A549 (cell line): Measurements from ENCODE around the gene NDRG4. TPM values are rescaled to one million over a fixed set of nuclear protein-coding genes. Genes with fewer than 3 reads are reported as not detected.

Source experiments
- ATAC-seq, 2 experiments: fragments of 200-7000 bp in 1 of 2; fragments of >200 bp in 1 of 2; cut with Nextera tagmentation in 1 of 2; cut with Tn5 transposase in 1 of 2; 3 replicates each; pipeline versions ENCODE4 v1.8.0 to v1.9.1; 2018 to 2020; ENCODE audit warnings: mild to moderate bottlenecking in 1 of 2, moderate library complexity in 1 of 2
- CTCF ChIA-PET: fragments of 300-600 bp; sonication (Branson Sonifier 250); formaldehyde crosslinking; extraction: SDS; loops from one replicate; lab custom pipeline; 2021; ENCODE audit warnings: antibody characterized with exemption, inconsistent platforms; lab: Yijun Ruan, JAX
- POLR2A ChIA-PET: fragments of 350-600 bp; formaldehyde crosslinking; extraction: SDS; loops from one replicate; lab custom pipeline; 2021; ENCODE audit warnings: antibody characterized with exemption, inconsistent platforms; lab: Yijun Ruan, JAX
- DNase-seq, 2 experiments: peaks; one replicate each; pipeline versions ENCODE4 v3.0.0 to v3.0.0-alpha.2; 2011 to 2016; ENCODE audit warnings: low read depth in 1 of 2, low spot score in 1 of 2
- FAIRE-seq: peaks from 2 replicates; lab custom pipeline; 2011; peaks lifted over from hg19 to GRCh38; lab: Jason Lieb, UNC
- H3K27ac ChIP-seq, 2 experiments: fragments of >200 bp; sonication (Bioruptor Twin); formaldehyde crosslinking; 3 replicates each; pipeline ENCODE4 v1.5.1; 2016 to 2017
- H3K4me1 ChIP-seq: fragments of >200 bp; sonication (Bioruptor Twin); formaldehyde crosslinking; 3 replicates; pipeline ENCODE4 v1.6.1; 2016
- H3K4me2 ChIP-seq: fragments of >200 bp; sonication (Bioruptor Twin); formaldehyde crosslinking; 3 replicates; pipeline ENCODE4 v1.6.1; 2016
- H3K4me3 ChIP-seq: fragments of >200 bp; sonication (Bioruptor Twin); formaldehyde crosslinking; 3 replicates; pipeline ENCODE4 v1.5.1; 2016
- H3K9me3 ChIP-seq: fragments of >200 bp; sonication (Bioruptor Twin); formaldehyde crosslinking; 3 replicates; pipeline ENCODE4 v1.6.1; 2016
- BHLHE40 ChIP-seq: IDR thresholded peaks from 2 replicates; pipeline ENCODE4 v1.6.1; 2012; ENCODE audit warnings: low read depth, low read length, inconsistent platforms
- EHMT2 ChIP-seq: fragments of 200-600 bp; sonication (generic); IDR thresholded peaks from 2 replicates; pipeline ENCODE4 v1.6.1; 2016; ENCODE audit warnings: antibody characterized with exemption, low read depth, mild to moderate bottlenecking, moderate library complexity
- EP300 ChIP-seq, 2 experiments: fragments of >200 bp; sonication (Bioruptor Twin); formaldehyde crosslinking; IDR thresholded peaks; 2 replicates in 1 of 2; 3 replicates in 1 of 2; pipeline ENCODE4 v1.6.1; 2016 to 2017
- GATA3 ChIP-seq: IDR thresholded peaks from 2 replicates; pipeline ENCODE4 v1.6.1; 2012; ENCODE audit warnings: borderline replicate concordance
- HOXB5 ChIP-seq: fragments of 250-450 bp; sonication (Bioruptor Pico); IDR thresholded peaks from 2 replicates; pipeline ENCODE4 v1.5.0; 2020; ENCODE audit warnings: mild to moderate bottlenecking, moderate library complexity
- JUN ChIP-seq, 2 experiments: fragments of >200 bp; sonication (Bioruptor Twin); formaldehyde crosslinking; IDR thresholded peaks; 2 replicates in 1 of 2; 3 replicates in 1 of 2; pipeline ENCODE4 v1.6.1; 2016 to 2017
- MAFK ChIP-seq: fragments of 450-650 bp; IDR thresholded peaks from 2 replicates; pipeline ENCODE4 v1.6.1; 2014; ENCODE audit not compliant: partially characterized antibody
- NPAS2 ChIP-seq: fragments of 250-450 bp; sonication (Bioruptor Pico); IDR thresholded peaks from 2 replicates; pipeline ENCODE4 v1.8.0; 2022; ENCODE audit warnings: mild to moderate bottlenecking, moderate library complexity, borderline replicate concordance
- NR3C1 ChIP-seq: fragments of >200 bp; sonication (Bioruptor Twin); formaldehyde crosslinking; IDR thresholded peaks from 3 replicates; pipeline ENCODE4 v1.6.1; 2017
- PBX3 ChIP-seq: IDR thresholded peaks from 2 replicates; pipeline ENCODE4 v1.6.1; 2012
- POLR2A ChIP-seq: IDR thresholded peaks from 2 replicates; pipeline ENCODE4 v1.6.1; 2012; ENCODE audit warnings: mild to moderate bottlenecking, low read length
- RAD21 ChIP-seq, 2 experiments: fragments of >200 bp in 1 of 2; sonication (Bioruptor Twin) in 1 of 2; formaldehyde crosslinking in 1 of 2; IDR thresholded peaks in 1 of 2; conservative IDR thresholded peaks in 1 of 2; 2 replicates in 1 of 2; 3 replicates in 1 of 2; pipeline ENCODE4 v1.6.1; 2012 to 2018; ENCODE audit warnings: inconsistent platforms in 1 of 2
- SREBF2 ChIP-seq: fragments of 450-650 bp; IDR thresholded peaks from 2 replicates; pipeline ENCODE4 v1.6.1; 2014; ENCODE audit warnings: mild to moderate bottlenecking, moderate library complexity
- TP53 ChIP-seq: fragments of 250-450 bp; sonication (Bioruptor Pico); IDR thresholded peaks from 2 replicates; pipeline ENCODE4 v1.5.0; 2021; ENCODE audit warnings: mild to moderate bottlenecking, moderate library complexity
- ZNF302 ChIP-seq: fragments of 250-450 bp; sonication (Bioruptor Pico); IDR thresholded peaks from 2 replicates; pipeline ENCODE4 v1.9.0; 2021; ENCODE audit warnings: inconsistent platforms, mild to moderate bottlenecking, moderate library complexity
- WGBS: methylation state at CpG from one replicate; pipeline ENCODE4 v1.1.6; 2017; ENCODE audit errors: missing lambda C conversion rate; 5-methylcytosine and 5-hydroxymethylcytosine counted together
- polyA plus RNA-seq, 4 experiments: library from polyadenylated mRNA; depleted of rRNA in 3 of 4; stranded (reverse); fragments of >200 nt; fragmentation: RNase III in 1 of 4; extraction: RNeasy Plus Mini Kit Qiagen cat#74134 plus additional on column Dnase treatment in 1 of 4; gene quantifications; 2 replicates in 3 of 4; 3 replicates in 1 of 4; pipeline ENCODE4 v1.2.3, GENCODE V29; 2011 to 2017
- small RNA-seq, 6 experiments: library from RNA; depleted of rRNA; stranded (forward); fragments of <200 nt; gene quantifications; one replicate each; pipeline ENCODE3, GENCODE V24; 2012
- TF ChIP-seq, protein P1 (sequence below): fragments of 250-450 bp; sonication (Bioruptor Pico); IDR thresholded peaks from 2 replicates; pipeline ENCODE4 v1.5.0; 2021; ENCODE audit warnings: mild to moderate bottlenecking, moderate library complexity, borderline replicate concordance

NDRG4 gene
- polyA plus RNA-seq, 2 of the 4 experiments (the other 2 are of a cell fraction), result 8.1 to 21.3 TPM

DNA sequence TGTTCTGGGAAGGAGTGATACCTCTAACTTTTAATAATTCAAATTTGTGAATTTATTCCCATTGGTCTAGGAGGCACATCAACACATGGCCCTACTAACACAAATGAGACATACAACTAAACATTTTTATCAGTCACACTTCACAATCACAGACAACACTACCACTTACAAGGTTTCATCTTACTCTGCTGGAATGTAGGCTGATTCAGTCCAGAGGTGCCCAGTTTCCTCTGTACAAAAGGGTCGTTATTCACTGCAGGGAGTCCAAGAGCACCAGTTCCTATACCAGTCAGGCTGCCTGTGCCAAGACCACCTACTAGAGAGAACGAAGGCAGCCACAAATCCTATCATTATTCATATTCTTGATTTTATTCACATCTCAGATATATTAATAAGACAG is 56.7 kb downstream of the NDRG4 start:
- FAIRE-seq, result no peak

More for the DNA sequence above, 56.7 kb downstream of the NDRG4 start:
- no peak for DNase-seq
- no peak overlapping the region for H3K4me3 ChIP-seq
- no peaks in the 10 kb centered on the region for H3K9me3 ChIP-seq
- 89% methylated on average over 2 of the region's 2 CpGs for WGBS
- TF ChIP-seq GATA3 (no peak), NR3C1 (no peak), SREBF2 (no peak), HOXB5 (CRISPR knock-in tag) (no peak), POLR2A (no peak), ZNF302 (no peak), MAFK (no peak), BHLHE40 (no peak), PBX3 (no peak), TP53 (no peak), EP300 (IDR thresholded peaks at IDR 0.05) (no peak), JUN (IDR thresholded peaks at IDR 0.05) (no peak), EHMT2 (no peak), NPAS2 (no peak), RAD21 (conservative IDR thresholded peaks at IDR 0.05 in 1 of 2, IDR thresholded peaks at IDR 0.05 in 1 of 2) (no peak)
- TF ChIP-seq, protein P1, sequence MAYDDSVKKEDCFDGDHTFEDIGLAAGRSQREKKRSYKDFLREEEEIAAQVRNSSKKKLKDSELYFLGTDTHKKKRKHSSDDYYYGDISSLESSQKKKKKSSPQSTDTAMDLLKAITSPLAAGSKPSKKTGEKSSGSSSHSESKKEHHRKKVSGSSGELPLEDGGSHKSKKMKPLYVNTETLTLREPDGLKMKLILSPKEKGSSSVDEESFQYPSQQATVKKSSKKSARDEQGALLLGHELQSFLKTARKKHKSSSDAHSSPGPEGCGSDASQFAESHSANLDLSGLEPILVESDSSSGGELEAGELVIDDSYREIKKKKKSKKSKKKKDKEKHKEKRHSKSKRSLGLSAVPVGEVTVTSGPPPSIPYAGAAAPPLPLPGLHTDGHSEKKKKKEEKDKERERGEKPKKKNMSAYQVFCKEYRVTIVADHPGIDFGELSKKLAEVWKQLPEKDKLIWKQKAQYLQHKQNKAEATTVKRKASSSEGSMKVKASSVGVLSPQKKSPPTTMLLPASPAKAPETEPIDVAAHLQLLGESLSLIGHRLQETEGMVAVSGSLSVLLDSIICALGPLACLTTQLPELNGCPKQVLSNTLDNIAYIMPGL, result no peak
- TF ChIP-seq, all 56 proteins: peak for 0
- Histone ChIP-seq H3K4me2 (no peak overlapping the region), H3K27ac (no peak overlapping the region), H3K4me1 (no peaks in the 10 kb centered on the region)
- POLR2A ChIA-PET, result no interaction called here
- no peak for ATAC-seq
- CTCF ChIA-PET, result interaction anchor here (1.3 kb wide), 1 partner anchor 37 kb away, joined by 5 read pairs; no protein-coding TSS in a partner anchor

Small RNA genes lying within 50 kb of the gene (small RNA-seq; reads per million reads assigned to genes)
- gene RNU6-103P (0 reads per million in 6 experiments), gene SNORA46 (40.6 to 1,444 (median 149) reads per million in 6 experiments), gene SNORA50A (0 reads per million in 6 experiments)

Other genes starting within 250 kb of the NDRG4 start
- gene PRSS54, start 205.1 kb upstream of the NDRG4 start, polyA plus RNA-seq (2011; rRNA removed), result not detected in 2 replicates
- not detected in 3 replicates for gene PRSS54, start 205.1 kb upstream of the NDRG4 start, polyA plus RNA-seq (2017; fragmentation: RNase III; extraction: RNeasy Plus Mini Kit Qiagen cat#74134 plus additional on column Dnase treatment)
- gene GINS3, start 107.7 kb upstream of the NDRG4 start, polyA plus RNA-seq (2011; rRNA removed), result 21.0 and 22.3 TPM in 2 replicates
- gene GINS3, start 107.7 kb upstream of the NDRG4 start, polyA plus RNA-seq (2017; fragmentation: RNase III; extraction: RNeasy Plus Mini Kit Qiagen cat#74134 plus additional on column Dnase treatment), result 17.6 to 21.3 TPM (median 19.7 TPM) in 3 replicates
- 16.5 and 19.2 TPM in 2 replicates for gene SETD6, start 15.4 kb downstream of the NDRG4 start, polyA plus RNA-seq (2011; rRNA removed)
- gene SETD6, start 15.4 kb downstream of the NDRG4 start, polyA plus RNA-seq (2017; fragmentation: RNase III; extraction: RNeasy Plus Mini Kit Qiagen cat#74134 plus additional on column Dnase treatment), result 24.9 to 30.4 TPM (median 27.5 TPM) in 3 replicates
- 226 and 324 TPM in 2 replicates for gene CNOT1, start 129.7 kb downstream of the NDRG4 start, polyA plus RNA-seq (2011; rRNA removed)
- gene CNOT1, start 129.7 kb downstream of the NDRG4 start, polyA plus RNA-seq (2017; fragmentation: RNase III; extraction: RNeasy Plus Mini Kit Qiagen cat#74134 plus additional on column Dnase treatment), result 116 to 128 TPM (median 119 TPM) in 3 replicates
- gene SLC38A7, start 184.6 kb downstream of the NDRG4 start, polyA plus RNA-seq (2011; rRNA removed), result 8.4 and 9.9 TPM in 2 replicates
- 16.0 to 19.9 TPM (median 18.2 TPM) in 3 replicates for gene SLC38A7, start 184.6 kb downstream of the NDRG4 start, polyA plus RNA-seq (2017; fragmentation: RNase III; extraction: RNeasy Plus Mini Kit Qiagen cat#74134 plus additional on column Dnase treatment)
- gene GOT2, start 234.2 kb downstream of the NDRG4 start, polyA plus RNA-seq (2011; rRNA removed), result 134 and 145 TPM in 2 replicates
- 162 to 171 TPM (median 168 TPM) in 3 replicates for gene GOT2, start 234.2 kb downstream of the NDRG4 start, polyA plus RNA-seq (2017; fragmentation: RNase III; extraction: RNeasy Plus Mini Kit Qiagen cat#74134 plus additional on column Dnase treatment)